Mucosa of descending colon (tissue), 3 donors: ENCODE results near the gene IREB2. TPM values are rescaled to one million over a fixed set of nuclear protein-coding genes. Genes with fewer than 3 reads are reported as not detected.

Source experiments
- ATAC-seq: fragments of 200-7000 bp; cut with Tn5 transposase; one replicate; pipeline ENCODE4 v1.9.1; 2020; ENCODE audit warnings: mild to moderate bottlenecking, moderate library complexity
- DNase-seq, 3 donors: peaks; one replicate each; pipeline ENCODE4 v3.0.0-alpha.2; 2020
- H3K36me3 ChIP-seq: fragments of 200-600 bp; one replicate; pipeline ENCODE4 v1.8.0; 2021; ENCODE audit warnings: low read depth, mild to moderate bottlenecking
- H3K4me1 ChIP-seq: fragments of 200-600 bp; one replicate; pipeline ENCODE4 v1.8.0; 2021; ENCODE audit warnings: low read depth, mild to moderate bottlenecking
- H3K4me3 ChIP-seq: fragments of 200-600 bp; one replicate; pipeline ENCODE4 v1.8.0; 2021; ENCODE audit warnings: mild to moderate bottlenecking
- H3K9me3 ChIP-seq: fragments of 200-600 bp; one replicate; pipeline ENCODE4 v1.8.0; 2021; ENCODE audit warnings: mild to moderate bottlenecking
- intact Hi-C, 2 donors: fragments of 100-400 bp; cut with DNase I in 1 of 2; cut with micrococcal nuclease in 1 of 2; formaldehyde crosslinking; loops; one replicate each; pipeline versions ENCODE4 v1.11.0 to v1.11.1; 2022; cut with DNase I, micrococcal nuclease
- total RNA-seq, 3 donors: library from RNA; stranded (reverse); fragmentation: NEBNext Ultra II Directional in 2 of 3; extraction: Animal tissue kit (Norgen Biotek cat#: 25700) in 2 of 3; gene quantifications; one replicate each; pipeline versions ENCODE4 v1.2.1 to v1.2.4, GENCODE V29; 2021 to 2023
- TF ChIP-seq, protein P1 (sequence below): fragments of 200-600 bp; IDR thresholded peaks from one replicate; pipeline ENCODE4 v1.8.0; 2022; ENCODE audit warnings: antibody characterized with exemption, mild to moderate bottlenecking
- donor health status: DM: no; HTN: no; CAD: no; lungs with moderate emphysema.
- donor health status: DM: no; HTN: no; CAD: no.
- donor health status: DM: no; HTN: yes; CAD: no.

Gene IREB2
- total RNA-seq, 3 donors from 2014 or later: 51.7 to 62.7 (median 62.0) TPM

- Histone ChIP-seq H3K9me3 (no peaks in the 10 kb centered on the region), H3K4me3 (peak overlapping the region; percentile 62), H3K4me1 (peaks cover 10% of the 10 kb centered on the region), H3K36me3 (peaks cover 6% of the 10 kb centered on the region)
- DNase-seq (peak in 1 of 3 donors; percentile 6), ATAC-seq (no peak)
- intact Hi-C loops: no loop called here
- TF ChIP-seq, protein P1, sequence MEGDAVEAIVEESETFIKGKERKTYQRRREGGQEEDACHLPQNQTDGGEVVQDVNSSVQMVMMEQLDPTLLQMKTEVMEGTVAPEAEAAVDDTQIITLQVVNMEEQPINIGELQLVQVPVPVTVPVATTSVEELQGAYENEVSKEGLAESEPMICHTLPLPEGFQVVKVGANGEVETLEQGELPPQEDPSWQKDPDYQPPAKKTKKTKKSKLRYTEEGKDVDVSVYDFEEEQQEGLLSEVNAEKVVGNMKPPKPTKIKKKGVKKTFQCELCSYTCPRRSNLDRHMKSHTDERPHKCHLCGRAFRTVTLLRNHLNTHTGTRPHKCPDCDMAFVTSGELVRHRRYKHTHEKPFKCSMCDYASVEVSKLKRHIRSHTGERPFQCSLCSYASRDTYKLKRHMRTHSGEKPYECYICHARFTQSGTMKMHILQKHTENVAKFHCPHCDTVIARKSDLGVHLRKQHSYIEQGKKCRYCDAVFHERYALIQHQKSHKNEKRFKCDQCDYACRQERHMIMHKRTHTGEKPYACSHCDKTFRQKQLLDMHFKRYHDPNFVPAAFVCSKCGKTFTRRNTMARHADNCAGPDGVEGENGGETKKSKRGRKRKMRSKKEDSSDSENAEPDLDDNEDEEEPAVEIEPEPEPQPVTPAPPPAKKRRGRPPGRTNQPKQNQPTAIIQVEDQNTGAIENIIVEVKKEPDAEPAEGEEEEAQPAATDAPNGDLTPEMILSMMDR: no peak
Observed at GRCh38 chr15:78540871-78541743, 103.1 kb downstream of the IREB2 start.

DNA sequence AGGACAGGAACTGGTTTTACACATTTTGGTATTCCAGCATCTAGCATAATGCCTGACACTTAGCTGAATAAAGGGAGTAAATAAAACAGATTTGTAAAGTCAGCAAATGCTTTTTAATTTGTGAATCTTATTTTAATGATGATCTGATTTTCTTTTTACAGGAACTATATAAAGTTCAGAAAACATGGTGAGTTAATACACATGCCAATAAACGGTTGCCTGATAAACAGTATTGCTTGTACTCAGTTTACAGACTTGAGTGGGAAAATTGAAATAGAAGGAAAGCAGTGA lies 103.7 kb downstream of the IREB2 start:
- TF ChIP-seq, protein P1: no peak
- Histone ChIP-seq H3K4me3 (no peak overlapping the region), H3K9me3 (no peaks in the 10 kb centered on the region), H3K4me1 (peaks cover 10% of the 10 kb centered on the region), H3K36me3 (peaks cover 7% of the 10 kb centered on the region)
- intact Hi-C loops: no loop called here
- ATAC-seq: no peak
- no peak for DNase-seq

DNA sequence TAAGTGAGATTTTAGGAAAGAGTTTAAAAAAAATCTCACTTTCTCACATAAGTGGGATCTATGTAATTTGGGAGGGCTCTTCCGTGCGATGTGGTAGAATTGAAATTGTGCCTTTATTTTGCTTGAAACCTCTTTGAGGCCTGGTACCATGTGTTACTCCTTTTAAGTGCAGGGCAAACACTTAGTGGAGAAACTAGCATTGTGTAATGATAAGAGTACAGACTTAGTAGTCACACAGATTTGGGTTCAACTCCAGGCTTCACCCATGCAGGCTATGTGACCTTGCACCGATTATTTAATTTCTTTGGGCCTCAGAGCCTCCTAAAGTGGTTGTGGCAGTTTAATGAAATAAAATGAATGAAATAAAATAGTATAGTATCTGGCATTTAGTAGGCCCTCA lies 104.6 kb downstream of the IREB2 start:
- no peak for ATAC-seq
- intact Hi-C loops: no loop called here

DNA sequence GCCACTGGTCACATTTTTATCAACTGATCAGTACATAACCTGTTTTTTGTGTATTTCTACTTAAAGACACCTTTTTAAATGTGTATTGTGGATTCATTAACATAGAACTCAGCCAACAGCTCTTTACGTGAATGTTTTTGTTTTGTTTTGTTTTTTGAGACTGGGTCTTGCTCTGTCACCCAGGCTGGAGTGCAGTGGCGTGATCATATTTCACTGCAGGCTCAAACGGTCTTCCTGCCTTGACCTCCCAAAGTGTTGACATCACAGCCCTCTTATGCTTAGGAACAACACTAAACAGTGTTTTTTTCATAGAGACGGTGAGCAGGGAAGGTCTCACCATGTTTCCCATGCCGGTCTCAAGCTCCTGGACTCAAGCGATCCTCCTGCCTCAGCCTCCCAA lies 112.2 kb downstream of the IREB2 start:
- TF ChIP-seq, protein P1: no peak
- Histone ChIP-seq H3K4me1 (no peaks in the 10 kb centered on the region), H3K4me3 (no peak overlapping the region), H3K9me3 (no peaks in the 10 kb centered on the region), H3K36me3 (peaks cover 17% of the 10 kb centered on the region)
- intact Hi-C loops: no loop called here
- no peak for DNase-seq
- ATAC-seq: no peak

More for the DNA sequence above, 104.6 kb downstream of the IREB2 start:
- Histone ChIP-seq H3K9me3 (no peaks in the 10 kb centered on the region), H3K36me3 (peaks cover 7% of the 10 kb centered on the region), H3K4me3 (no peak overlapping the region), H3K4me1 (peaks cover 10% of the 10 kb centered on the region)
- TF ChIP-seq, protein P1: no peak
- DNase-seq: no peak

DNA sequence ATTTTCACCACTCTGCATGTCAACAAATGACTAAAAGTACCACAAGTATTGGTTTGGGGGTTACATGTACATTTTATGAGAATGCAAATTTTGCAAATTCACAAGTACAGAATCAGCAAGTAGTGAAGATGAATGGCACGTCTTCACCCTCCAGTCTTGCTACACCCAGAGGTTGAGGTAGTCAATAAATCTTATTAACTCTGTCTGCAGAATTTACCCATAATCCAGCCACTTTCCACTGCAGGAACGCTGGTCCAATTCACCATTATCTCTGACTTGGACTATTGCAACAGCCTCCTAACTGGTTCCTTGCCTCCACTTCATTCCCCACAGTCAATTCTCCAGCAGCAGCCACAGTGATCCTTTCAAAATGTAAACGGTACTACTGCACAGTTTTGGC lies 112.8 kb downstream of the IREB2 start:
- peaks cover 14% of the 10 kb centered on the region for H3K36me3 ChIP-seq

More for the DNA sequence above, 112.8 kb downstream of the IREB2 start:
- no peaks in the 10 kb centered on the region for H3K9me3 ChIP-seq
- DNase-seq (no peak), ATAC-seq (no peak)
- TF ChIP-seq, protein P1: no peak
- intact Hi-C loops: no loop called here
- no peak overlapping the region for H3K4me3 ChIP-seq
- no peaks in the 10 kb centered on the region for H3K4me1 ChIP-seq

Other genes with a start within 250 kb of the IREB2 start
- 1 to 10 TPM in 1 of 3 donors, under 1 TPM in 2; 0.32 to 5.2 (median 0.53) TPM for gene ACSBG1, start 203.7 kb upstream of the IREB2 start, total RNA-seq
- gene DNAJA4, start 173.7 kb upstream of the IREB2 start, total RNA-seq: 10 to 100 TPM; 33.8 to 52.8 (median 43.5) TPM
- gene SKIC8, start 138.6 kb upstream of the IREB2 start, total RNA-seq: 10 to 100 TPM; 35.4 to 41.7 (median 37.6) TPM
- 1 to 10 TPM in 2 of 3 donors, under 1 TPM in 1; 0.67 to 6.2 (median 2.4) TPM for gene CRABP1, start 97.9 kb upstream of the IREB2 start, total RNA-seq
- gene HYKK, start 69.4 kb downstream of the IREB2 start, total RNA-seq: 1 to 10 TPM; 5.7 to 7.8 (median 6.8) TPM
- gene PSMA4, start 102.2 kb downstream of the IREB2 start, total RNA-seq: 100 to 1,000 TPM; 108 to 173 (median 133) TPM
- 1 to 10 TPM; 2.5 to 4.0 (median 3.1) TPM for gene CHRNA5, start 127.3 kb downstream of the IREB2 start, total RNA-seq
- 10 to 100 TPM in 1 of 3 donors, 1 to 10 TPM in 2; 1.9 to 13.9 (median 4.8) TPM for gene CHRNA3, start 182.8 kb downstream of the IREB2 start, total RNA-seq
- 1 to 10 TPM in 1 of 3 donors, under 1 TPM in 1, not detected in 1; 0.29 to 2.4 TPM for gene CHRNB4, start 203.0 kb downstream of the IREB2 start, total RNA-seq